ENCODE measurements around the gene NEK1.

DNA sequence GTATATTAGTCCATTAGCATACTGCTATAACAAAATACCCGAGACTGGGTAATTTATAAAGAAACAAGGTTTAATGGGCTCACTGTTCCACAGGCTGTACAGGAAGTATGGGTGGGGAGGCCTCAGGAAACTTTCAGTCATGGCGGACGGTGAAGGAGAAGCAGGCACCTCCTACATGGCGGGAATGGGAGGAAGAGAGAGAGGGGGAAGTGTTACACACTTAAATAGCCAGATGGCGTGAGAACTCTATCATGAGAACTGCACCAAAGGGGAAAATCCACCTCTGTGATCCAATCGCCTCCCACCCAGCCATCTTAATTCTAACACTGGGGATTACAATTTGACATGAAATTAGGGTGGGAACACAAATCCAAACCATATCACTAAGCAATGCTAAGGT lies 242.7 kb downstream of the NEK1 start:
- TF ChIP-seq, protein P1, sequence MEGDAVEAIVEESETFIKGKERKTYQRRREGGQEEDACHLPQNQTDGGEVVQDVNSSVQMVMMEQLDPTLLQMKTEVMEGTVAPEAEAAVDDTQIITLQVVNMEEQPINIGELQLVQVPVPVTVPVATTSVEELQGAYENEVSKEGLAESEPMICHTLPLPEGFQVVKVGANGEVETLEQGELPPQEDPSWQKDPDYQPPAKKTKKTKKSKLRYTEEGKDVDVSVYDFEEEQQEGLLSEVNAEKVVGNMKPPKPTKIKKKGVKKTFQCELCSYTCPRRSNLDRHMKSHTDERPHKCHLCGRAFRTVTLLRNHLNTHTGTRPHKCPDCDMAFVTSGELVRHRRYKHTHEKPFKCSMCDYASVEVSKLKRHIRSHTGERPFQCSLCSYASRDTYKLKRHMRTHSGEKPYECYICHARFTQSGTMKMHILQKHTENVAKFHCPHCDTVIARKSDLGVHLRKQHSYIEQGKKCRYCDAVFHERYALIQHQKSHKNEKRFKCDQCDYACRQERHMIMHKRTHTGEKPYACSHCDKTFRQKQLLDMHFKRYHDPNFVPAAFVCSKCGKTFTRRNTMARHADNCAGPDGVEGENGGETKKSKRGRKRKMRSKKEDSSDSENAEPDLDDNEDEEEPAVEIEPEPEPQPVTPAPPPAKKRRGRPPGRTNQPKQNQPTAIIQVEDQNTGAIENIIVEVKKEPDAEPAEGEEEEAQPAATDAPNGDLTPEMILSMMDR (IDR thresholded peaks at IDR 0.05; ENCODE audit: low read length): no peak
- no peak for TF ChIP-seq EZH2phosphoT487 (IDR thresholded peaks at IDR 0.05; ENCODE audit: low read length)
- no peak for TF ChIP-seq EZH2 (optimal IDR thresholded peaks at IDR 0.05; ENCODE audit: low read depth, low read length)

All from MM.1S (cell line).